ENCODE measurements around the gene CEBPZOS. TPM values are rescaled to one million over a fixed set of nuclear protein-coding genes. Genes with fewer than 3 reads are reported as not detected.

The CEBPZOS gene
- total RNA-seq, 1 experiment from 2014 or later = 40.7 TPM

DNA sequence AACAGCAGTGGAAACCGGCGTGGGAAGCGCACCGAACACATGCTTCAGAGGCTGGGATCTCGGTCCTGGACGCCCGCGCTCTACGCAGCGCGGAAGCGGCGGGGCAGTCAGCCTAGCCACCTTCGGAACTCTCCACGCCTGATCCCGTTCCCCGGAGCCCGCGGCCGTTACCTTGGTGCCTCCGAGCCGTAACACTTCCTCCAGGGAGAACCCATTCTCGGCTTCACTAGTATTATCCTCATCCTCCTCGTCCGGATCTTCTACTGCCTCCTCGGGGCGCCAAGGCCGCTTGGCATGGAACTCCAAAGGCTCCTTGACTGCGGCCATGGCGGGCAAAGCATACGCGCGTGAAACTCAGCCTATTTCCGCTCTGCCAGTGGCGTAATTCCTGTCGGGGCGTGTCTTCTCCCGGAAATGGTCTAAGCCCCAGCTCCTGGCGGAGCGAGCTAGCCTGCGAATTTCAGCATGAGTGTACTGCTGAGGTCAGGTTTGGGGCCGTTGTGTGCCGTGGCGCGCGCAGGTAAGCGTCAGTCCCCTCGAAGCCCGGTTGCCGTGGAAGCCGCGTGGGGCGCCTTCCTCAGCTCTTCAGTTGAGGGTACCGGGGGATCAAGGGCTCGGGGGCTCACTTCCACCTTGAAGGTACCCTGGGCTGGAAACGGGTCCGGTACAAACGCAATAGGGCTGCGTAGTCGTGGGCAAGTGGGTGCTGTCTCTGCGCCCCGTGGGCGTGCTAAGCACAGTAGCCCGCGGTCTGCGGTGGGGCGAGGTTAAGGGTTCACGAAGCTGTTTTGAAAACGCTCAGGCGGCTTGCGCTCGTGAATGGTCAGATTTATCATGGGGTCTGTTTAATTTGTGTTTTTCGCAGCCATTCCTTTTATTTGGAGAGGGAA is 35.2 kb downstream of the CEBPZOS start, which contains the start of the genes CEBPZ and NDUFAF7:
Gene CEBPZ (minus strand): TSS at position 356 of the 890 bp plus-strand sequence. CDS start 29 bp downstream, at position 327.
Gene NDUFAF7 (plus strand): TSS at position 418 of the 890 bp plus-strand sequence. CDS start 48 bp downstream, at position 466.
- Mint-ChIP-seq H3K27ac (ENCODE audit: unreplicated experiment) (no peak within 1 kb of the TSS), H3K9me3 (ENCODE audit: low read depth, unreplicated experiment) (no peaks in the 10 kb centered on the region), H3K4me3 (ENCODE audit: low read depth, unreplicated experiment) (no peak within 1 kb of the TSS), H3K27me3 (ENCODE audit: unreplicated experiment) (no peaks in the 10 kb centered on the region), H3K36me3 (ENCODE audit: insufficient read depth, unreplicated experiment) (peaks cover 6% of the 10 kb centered on the region), H3K4me1 (ENCODE audit: low read depth, unreplicated experiment) (peaks cover 9% of the 10 kb centered on the region)
- CTCF ChIA-PET = interaction anchor here (0.6 kb wide), 1 partner anchor 713 kb away, joined by 3 read pairs; no protein-coding TSS in a partner anchor
- BruUV-seq (replicated peaks) = TSS peak; percentile 64
- DNase-seq = peak; percentile 88
- intact Hi-C loops (cut with micrococcal nuclease; ENCODE audit: unreplicated experiment) = loop anchor here (5.0 kb wide), 1 partner anchor 84 kb away; no protein-coding TSS in a partner anchor
- TF ChIP-seq, protein P1, sequence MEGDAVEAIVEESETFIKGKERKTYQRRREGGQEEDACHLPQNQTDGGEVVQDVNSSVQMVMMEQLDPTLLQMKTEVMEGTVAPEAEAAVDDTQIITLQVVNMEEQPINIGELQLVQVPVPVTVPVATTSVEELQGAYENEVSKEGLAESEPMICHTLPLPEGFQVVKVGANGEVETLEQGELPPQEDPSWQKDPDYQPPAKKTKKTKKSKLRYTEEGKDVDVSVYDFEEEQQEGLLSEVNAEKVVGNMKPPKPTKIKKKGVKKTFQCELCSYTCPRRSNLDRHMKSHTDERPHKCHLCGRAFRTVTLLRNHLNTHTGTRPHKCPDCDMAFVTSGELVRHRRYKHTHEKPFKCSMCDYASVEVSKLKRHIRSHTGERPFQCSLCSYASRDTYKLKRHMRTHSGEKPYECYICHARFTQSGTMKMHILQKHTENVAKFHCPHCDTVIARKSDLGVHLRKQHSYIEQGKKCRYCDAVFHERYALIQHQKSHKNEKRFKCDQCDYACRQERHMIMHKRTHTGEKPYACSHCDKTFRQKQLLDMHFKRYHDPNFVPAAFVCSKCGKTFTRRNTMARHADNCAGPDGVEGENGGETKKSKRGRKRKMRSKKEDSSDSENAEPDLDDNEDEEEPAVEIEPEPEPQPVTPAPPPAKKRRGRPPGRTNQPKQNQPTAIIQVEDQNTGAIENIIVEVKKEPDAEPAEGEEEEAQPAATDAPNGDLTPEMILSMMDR (IDR thresholded peaks at IDR 0.05; ENCODE audit: unreplicated experiment) = no peak

- Mint-ChIP-seq H3K27me3 (ENCODE audit: unreplicated experiment) (no peaks in the 10 kb centered on the region), H3K27ac (ENCODE audit: unreplicated experiment) (no peak overlapping the region), H3K36me3 (ENCODE audit: insufficient read depth, unreplicated experiment) (peaks cover 9% of the 10 kb centered on the region), H3K4me1 (ENCODE audit: low read depth, unreplicated experiment) (peaks cover 6% of the 10 kb centered on the region), H3K9me3 (ENCODE audit: low read depth, unreplicated experiment) (no peaks in the 10 kb centered on the region), H3K4me3 (ENCODE audit: low read depth, unreplicated experiment) (no peak overlapping the region)
- CTCF ChIA-PET = no interaction called here
- intact Hi-C loops (cut with micrococcal nuclease; ENCODE audit: unreplicated experiment) = loop anchor here (5.0 kb wide), 1 partner anchor 85 kb away; no protein-coding TSS in a partner anchor
- peak; percentile 9 for DNase-seq
- no TSS peak for BruUV-seq (replicated peaks)
- TF ChIP-seq, protein P1 (IDR thresholded peaks at IDR 0.05; ENCODE audit: unreplicated experiment) = no peak
These were observed 36.0 kb downstream of the CEBPZOS start for GRCh38 chr2:37232131-37232933.

DNA sequence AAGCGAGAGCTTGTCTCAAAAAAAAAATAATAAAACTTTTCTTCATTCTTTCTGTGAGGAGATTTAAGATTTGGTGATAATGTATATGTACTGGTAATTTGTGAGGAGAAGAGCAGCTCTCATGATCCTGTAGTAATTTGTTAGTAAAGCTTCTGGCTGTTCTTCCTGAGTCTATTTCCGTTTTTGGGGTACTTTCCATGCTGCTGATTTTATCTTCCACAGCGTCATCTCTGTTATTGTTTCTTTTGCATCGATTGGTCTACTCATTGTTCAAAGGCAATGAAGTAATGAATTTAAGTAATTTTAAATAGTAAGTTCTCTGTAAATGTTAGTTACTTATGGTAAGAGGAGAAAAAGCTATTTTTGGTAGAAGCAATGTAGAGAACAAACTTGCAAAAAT is 47.1 kb downstream of the CEBPZOS start:
- intact Hi-C loops (cut with micrococcal nuclease; ENCODE audit: unreplicated experiment) = no loop called here
- no peak overlapping the region for H3K27ac Mint-ChIP-seq (ENCODE audit: unreplicated experiment)
- H3K36me3 Mint-ChIP-seq (ENCODE audit: insufficient read depth, unreplicated experiment) = peaks cover 14% of the 10 kb centered on the region
- TF ChIP-seq, protein P1 (IDR thresholded peaks at IDR 0.05; ENCODE audit: unreplicated experiment) = no peak
- CTCF ChIA-PET = no interaction called here
- H3K4me1 Mint-ChIP-seq (ENCODE audit: low read depth, unreplicated experiment) = no peaks in the 10 kb centered on the region
- H3K4me3 Mint-ChIP-seq (ENCODE audit: low read depth, unreplicated experiment) = no peak overlapping the region
- BruUV-seq (replicated peaks) = no TSS peak
- no peaks in the 10 kb centered on the region for H3K27me3 Mint-ChIP-seq (ENCODE audit: unreplicated experiment)
- H3K9me3 Mint-ChIP-seq (ENCODE audit: low read depth, unreplicated experiment) = no peaks in the 10 kb centered on the region
- DNase-seq = no peak

GRCh38 chr2:37244017-37244416 is 47.7 kb downstream of the CEBPZOS start:
- CTCF ChIA-PET = no interaction called here
- peaks cover 19% of the 10 kb centered on the region for H3K36me3 Mint-ChIP-seq (ENCODE audit: insufficient read depth, unreplicated experiment)
- H3K27ac Mint-ChIP-seq (ENCODE audit: unreplicated experiment) = no peak overlapping the region

More at GRCh38 chr2:37244017-37244416, 47.7 kb downstream of the CEBPZOS start:
- no peaks in the 10 kb centered on the region for H3K9me3 Mint-ChIP-seq (ENCODE audit: low read depth, unreplicated experiment)
- intact Hi-C loops (cut with micrococcal nuclease; ENCODE audit: unreplicated experiment) = no loop called here
- no peaks in the 10 kb centered on the region for H3K4me1 Mint-ChIP-seq (ENCODE audit: low read depth, unreplicated experiment)
- H3K27me3 Mint-ChIP-seq (ENCODE audit: unreplicated experiment) = no peaks in the 10 kb centered on the region
- BruUV-seq (replicated peaks) = no TSS peak
- no peak overlapping the region for H3K4me3 Mint-ChIP-seq (ENCODE audit: low read depth, unreplicated experiment)
- TF ChIP-seq, protein P1 (IDR thresholded peaks at IDR 0.05; ENCODE audit: unreplicated experiment) = no peak
- no peak for DNase-seq

All from Calu3 (cell line).